Neural cell (in vitro differentiated cells): ENCODE measurements around the gene PIGM.

Experiments
- CTCF ChIP-seq: fragments of 450-650 bp; IDR thresholded peaks from 2 replicates; pipeline ENCODE4 v1.5.1; 2014; ENCODE audit warnings: antibody characterized with exemption, mild to moderate bottlenecking, moderate library complexity; ENCODE audit not compliant: poor library complexity, severe bottlenecking
- EZH2 ChIP-seq: fragments of 200-600, 300-800 bp; shearing (Covaris generic), sonication (generic); IDR thresholded peaks from 2 replicates; pipeline ENCODE4 v1.6.1; 2014; ENCODE audit warnings: antibody characterized with exemption, low read length, borderline replicate concordance, mild to moderate bottlenecking; ENCODE audit not compliant: insufficient read depth, poor library complexity, severe bottlenecking
- POLR2AphosphoS5 ChIP-seq: IDR thresholded peaks from 2 replicates; pipeline ENCODE4 v1.6.1; 2012
- SMC3 ChIP-seq: fragments of 450-650 bp; conservative IDR thresholded peaks from 2 replicates; pipeline ENCODE4 v1.6.1; 2014; ENCODE audit warnings: antibody characterized with exemption, mild to moderate bottlenecking, moderate library complexity; ENCODE audit not compliant: poor library complexity

DNA sequence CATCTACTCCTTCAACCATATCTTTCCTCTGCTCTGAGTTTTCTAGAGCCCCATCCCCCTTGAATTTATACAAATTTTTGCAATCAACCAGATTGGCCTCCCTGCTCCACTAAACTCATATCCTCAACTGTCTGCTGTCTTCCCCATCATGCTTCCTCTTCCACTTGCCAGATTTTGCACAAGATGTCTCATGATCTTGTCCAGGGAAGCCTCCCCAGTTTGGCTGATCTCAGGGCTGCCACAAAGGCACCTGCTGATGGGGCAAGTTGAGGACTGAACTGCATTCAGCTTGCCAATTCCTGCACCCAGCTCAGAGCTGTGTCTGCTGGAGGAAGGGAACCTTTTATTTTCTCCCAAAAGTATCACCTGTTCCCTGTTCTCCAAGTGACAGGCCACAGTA lies 45.7 kb upstream of the PIGM start:
- no peak for TF ChIP-seq CTCF
- TF ChIP-seq POLR2AphosphoS5: no peak
- TF ChIP-seq EZH2: no peak
- no peak for TF ChIP-seq SMC3
